HuH-7.5 (cell line): ENCODE results near the gene TNKS1BP1.
"Not testable (repeated sequence)": the region's sequence is repeated elsewhere in the genome, so short reads cannot be mapped to it uniquely, and the experiment has no call there.

Source experiments
- DNase-seq: peaks from one replicate; pipeline ENCODE4 v3.0.0; 2011; ENCODE audit warnings: low spot score

Gene TNKS1BP1

DNA sequence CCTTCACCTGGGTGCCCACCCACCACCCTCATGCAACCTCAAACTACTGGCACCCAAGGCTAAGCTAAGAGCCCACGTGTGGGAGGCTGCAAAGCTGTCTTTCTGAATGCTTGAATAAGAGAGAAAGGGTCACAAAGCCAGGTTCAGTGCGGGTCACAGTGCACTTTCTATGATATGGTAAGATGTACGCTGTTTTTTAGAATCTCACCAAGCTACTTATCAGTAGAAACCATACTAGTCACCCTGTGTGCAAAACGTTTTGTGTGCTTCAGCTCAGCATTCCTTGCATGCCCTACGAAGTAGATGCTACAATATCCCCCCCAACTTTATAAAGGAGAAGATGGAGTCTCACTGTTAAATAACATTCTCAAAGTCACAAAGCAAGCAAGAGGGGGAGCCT is 28.3 kb upstream of the TNKS1BP1 start:
- no peak for DNase-seq

DNA sequence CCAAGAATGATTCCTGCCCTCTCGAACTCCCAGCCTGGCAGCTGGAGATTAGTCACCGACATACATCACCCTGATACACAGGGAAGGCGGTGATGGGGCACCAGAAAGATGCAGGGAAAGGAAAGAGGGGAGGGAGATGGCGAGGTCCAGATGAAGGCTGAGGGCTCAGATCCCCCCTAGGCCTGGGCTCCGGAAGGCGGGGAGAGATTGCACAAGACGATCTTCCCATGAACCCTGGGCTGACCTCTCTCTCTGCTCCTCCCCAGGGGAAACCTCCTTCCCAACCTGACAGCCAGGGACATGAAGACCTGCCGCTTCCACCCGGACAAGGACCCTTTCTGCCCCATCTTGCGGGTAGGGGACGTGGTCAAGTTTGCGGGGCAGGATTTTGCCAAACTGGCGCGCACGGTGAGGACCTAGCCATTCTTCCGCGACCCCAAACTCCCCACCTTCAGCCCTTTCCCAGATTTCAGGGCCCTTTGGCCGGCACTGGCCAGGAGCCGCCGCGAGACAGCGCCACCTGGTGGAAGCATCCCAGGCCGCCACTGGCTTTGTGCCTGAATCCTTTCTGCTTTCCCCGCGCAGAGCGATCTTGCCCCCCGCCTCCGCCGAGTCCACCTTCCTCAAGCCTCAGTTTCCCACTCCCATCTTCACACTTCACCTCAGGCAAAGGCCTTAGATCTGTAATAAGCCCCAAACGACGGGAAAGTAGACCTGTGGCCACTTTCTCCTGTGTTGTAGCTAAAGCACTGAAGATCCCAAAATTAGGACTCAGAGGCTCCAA is 24.9 kb upstream of the TNKS1BP1 start:
- DNase-seq: peak; percentile 64

DNA sequence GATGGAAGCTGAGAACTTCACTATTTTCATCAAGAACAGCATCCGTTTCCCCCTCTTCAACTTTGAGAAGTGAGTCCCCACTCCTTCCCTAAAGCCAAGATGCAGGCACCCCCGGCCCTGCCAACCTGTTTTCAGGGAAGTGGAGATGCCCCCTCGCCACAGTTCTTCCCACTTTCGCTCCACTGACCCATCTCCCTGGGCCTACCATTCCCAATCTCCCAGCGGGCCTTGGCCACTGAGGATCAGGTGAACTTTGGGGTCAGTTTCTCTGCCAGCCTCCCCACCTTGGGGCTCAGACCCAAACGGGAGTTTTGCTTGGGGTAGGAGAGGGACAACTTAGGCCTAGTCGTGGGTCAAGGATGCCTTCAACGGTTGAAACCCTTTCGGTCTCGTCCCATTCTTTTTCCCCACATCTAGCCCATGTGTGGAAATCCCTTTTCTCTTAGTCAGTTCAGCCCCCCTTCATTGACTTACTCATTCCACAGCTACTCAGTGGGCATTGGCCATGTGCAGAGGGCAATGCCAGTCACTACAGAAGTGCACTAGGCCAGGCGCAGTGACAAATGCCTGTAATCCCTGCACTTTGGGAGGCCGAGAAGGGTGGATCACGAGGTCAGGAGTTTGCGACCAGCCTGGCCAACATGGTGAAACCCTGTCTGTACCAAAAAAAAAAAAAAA is 24.0 kb upstream of the TNKS1BP1 start:
- no peak for DNase-seq

DNA sequence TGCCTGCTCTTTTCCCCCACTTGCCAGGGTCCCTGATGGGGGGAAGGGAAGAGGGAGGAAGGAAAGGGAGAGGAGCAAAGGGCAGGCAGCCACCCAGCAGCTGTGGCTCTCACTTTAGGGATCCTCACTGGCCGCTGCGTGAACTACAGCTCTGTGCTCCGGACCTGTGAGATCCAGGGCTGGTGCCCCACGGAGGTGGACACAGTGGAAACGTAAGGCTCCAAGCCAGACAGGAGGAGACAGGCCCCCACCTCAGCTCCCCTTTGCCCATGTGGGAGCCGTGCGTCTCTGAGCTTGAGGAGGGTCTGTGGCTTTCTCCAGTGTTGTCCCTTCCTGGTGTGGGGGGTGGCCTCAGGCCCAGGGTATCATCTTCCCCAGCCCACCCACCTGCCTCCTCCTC is 23.3 kb upstream of the TNKS1BP1 start:
- no peak for DNase-seq

DNA sequence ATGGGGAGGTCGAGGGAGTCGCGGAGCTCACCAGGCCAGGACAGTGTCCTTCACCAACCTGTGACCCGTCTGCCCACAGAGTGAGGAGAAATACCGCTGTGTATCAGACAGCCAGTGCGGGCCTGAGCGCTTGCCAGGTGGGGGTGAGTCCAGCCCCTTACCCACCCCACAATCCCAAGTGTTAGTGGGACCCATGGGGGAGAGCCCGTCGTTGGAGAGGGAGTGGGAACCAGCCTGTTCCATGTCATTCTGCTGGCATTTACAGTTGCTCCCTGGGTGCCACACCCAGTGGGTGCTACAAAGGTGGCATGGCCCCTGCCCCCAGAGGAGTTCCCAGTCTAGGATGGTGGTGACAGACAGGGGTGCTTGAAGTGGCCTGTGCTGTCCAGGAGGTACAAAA is 22.6 kb upstream of the TNKS1BP1 start:
- no peak for DNase-seq

DNA sequence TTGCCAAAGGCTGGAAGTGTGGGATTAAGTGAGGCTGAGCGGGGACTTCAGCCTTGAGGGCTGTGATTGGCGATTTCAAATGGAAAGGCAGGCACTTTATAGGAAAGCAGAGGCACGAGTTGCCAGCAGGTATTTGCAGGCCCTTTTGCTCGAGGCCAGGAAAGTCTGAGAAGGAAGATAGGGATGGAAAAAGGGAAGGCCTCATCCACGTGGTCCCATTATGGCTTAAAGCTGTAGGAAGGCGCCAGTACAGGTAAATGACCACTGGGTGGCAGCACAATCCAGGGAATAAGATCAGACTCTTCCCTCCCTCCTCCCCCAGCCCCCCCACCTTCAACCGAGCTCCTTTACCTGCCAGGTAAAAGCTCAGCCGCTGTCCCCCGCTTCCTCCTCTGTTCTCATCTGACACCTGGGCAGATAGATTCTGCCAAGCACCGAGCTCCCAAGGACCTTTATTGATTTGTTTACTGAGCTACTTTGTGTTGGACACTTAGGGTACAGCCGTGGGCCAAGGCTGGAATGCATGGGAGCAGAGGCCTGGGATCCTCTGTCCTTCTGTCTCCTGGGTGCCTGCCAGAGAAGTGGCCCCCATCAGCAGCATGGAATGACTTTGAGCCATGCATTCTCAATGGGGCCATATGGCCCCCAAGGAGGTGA is 20.9 kb upstream of the TNKS1BP1 start:
- DNase-seq: peak; percentile 70

DNA sequence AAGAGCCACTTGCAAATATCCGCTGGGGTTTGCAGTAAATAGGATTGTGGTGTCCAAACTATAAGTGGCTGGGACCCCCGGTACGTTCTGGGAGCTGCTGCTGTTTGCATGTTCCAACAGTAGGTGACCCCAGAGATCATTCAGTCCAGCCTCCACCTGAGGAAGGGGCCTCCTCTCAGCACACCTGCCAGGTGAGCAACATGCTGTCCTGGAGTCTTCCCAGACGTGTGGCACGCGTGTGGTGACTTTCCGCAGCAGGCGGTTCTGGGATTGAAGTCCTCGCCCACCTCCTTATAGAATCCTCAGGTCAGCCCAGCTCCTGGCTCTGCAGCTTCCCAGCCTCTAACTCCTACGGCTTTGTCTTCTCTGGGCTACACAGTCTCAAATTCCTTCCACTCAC is 20.1 kb upstream of the TNKS1BP1 start:
- no peak for DNase-seq

DNA sequence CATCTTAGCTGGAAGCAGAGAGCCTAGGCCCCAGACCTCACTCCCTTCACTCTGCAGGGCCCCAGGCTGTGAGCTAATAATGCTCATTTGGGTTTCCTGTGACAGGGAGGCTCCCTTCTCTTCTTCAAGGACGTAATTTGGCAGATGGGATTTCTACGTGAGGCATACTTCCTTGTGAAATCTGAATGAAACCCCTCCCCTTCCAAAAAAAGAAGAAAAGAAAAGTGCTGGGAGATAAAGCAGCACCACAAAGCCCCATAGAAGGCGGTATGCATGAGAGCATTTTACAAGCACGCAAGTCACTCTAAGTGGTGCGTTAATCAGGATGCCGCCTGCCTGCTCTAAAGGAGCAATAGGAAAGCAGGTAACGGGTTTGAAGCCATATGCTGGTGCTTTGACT is 19.1 kb upstream of the TNKS1BP1 start:
- DNase-seq: no peak

DNA sequence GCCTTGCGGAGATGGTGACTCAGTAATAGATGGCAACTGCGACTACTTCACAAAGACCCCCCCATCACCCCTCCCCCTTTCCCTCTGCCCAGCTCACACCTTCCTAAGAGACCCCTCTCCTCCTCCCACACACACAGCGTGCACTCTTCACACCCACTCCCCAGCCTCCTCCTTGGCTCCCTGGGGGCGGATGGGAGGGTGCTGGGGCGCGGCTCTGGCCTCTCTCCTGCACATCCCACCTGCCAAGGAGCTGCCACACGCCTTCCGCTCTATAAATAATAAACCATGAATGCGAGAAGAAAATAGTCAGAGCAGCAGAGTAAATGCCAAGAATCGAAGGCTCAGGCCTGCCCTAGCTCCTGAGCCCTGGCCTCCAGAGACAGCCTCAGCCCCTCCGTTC is 17.9 kb upstream of the TNKS1BP1 start:
- DNase-seq: no peak

DNA sequence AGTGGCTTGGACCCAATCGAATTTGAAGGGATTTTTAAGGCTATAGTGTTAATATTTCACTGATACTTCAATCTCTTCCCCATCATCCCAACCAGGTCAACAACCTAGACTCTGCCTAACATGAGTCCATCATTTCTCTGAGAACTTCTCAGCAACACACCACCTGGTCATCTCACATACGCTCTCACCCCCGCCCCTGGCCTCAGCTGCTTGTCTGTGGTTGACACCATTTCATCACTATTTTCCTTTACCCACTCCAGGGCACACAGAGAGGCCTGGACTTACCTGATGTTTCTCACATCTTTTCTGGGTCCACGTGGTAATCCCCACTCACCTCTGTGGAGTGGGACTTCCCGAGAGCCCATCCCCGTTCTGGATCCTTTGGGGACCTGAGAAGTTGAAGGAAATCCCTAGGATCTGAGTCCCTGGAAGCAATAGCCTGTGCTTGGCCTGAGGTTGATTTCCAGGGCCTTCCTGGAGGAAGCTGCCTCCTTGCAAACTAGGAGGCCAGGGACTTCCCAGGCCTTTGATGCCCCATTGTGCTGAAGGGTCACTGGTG is 16.6 kb upstream of the TNKS1BP1 start:
- no peak for DNase-seq

DNA sequence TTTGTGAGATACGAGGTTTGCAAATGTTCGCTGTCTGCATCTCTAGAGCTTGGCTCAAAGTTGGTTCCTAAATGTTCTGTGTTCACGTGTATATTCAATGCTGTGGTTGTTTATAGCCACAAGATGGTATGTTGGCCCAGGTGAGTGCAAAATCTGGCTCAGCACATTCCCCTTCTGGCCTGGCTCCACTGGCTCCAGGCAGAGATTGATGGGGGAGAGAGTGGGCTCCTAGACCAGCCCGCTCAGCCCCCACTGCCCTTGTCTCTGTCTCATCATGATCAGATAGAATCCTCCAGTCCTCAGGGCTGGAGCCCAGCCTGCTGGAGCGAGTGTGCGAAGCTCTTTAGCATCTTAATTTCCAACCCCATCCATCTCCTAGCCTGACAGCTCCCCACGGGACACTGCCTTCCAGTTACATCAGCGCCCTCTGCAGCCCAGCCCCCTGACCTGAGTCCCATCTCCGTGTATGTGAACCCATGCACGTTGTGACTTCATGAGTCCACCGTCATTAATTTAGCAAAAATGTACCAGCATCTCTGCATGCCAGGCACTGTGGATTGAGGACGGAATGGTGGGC is 15.4 kb upstream of the TNKS1BP1 start:
- DNase-seq: peak; percentile 36

DNA sequence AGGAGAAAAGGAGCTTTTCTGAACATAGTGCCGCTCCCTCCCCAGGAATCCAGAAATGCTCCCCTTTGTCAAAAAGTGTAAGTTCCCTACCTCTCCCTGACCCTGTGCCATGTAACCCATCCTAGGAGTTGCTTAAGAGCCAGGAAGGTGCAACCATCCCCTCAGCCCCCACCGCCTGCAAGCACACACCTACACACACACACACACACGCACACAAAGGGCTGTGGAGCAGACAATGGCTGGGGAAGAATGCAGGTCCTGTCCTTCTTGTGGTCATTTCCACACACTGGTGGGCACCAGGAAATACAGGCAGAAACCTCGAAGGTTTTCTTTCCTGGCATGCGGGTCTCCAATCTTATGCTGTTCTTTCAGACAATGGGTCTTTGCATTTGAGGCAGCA is 14.6 kb upstream of the TNKS1BP1 start:
- no peak for DNase-seq

DNA sequence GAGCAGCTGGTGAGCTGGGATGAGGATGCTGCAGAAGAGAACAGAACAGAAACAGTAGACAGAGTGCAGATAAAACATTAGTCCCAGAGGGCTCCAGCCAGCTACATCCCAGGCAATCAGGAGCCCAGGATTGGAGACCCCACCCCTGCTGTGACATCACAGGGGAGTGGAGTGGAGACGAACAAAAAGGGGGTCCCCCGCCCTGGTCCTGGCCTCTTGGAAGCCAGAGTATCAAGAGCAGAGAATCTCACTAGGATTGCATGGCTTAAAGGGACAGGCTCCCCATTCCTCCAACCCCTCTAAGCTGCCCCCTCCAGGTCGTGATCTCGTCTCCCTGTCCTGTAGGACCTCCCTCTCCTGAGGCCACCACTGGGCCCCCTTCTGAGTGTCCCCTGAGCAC is 13.4 kb upstream of the TNKS1BP1 start, which contains the start of gene P2RX3:
TSS of gene P2RX3 (plus strand) at position 211 of the 400 bp plus-strand sequence. CDS start 199 bp downstream, outside the sequence.
- no peak for DNase-seq

DNA sequence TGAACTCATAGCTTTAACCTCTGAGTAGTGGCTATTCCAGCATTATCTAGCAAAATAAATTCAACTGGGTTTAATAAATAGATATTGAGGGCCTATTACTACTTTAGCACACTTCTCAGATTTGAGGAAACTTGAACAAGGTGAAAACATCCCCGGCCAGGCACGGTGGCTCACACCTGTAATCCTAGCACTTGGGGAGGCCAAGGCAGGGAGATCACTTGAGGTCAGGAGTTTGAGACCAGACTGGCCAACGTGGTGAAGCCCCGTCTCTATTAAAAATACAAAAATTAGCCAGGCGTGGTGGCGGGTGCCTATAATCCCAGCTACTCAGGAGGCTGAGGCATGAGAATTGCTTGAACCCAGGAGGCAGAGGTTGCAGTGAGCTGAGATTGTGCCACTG is 12.1 kb upstream of the TNKS1BP1 start:
- DNase-seq: not testable (repeated sequence)

DNA sequence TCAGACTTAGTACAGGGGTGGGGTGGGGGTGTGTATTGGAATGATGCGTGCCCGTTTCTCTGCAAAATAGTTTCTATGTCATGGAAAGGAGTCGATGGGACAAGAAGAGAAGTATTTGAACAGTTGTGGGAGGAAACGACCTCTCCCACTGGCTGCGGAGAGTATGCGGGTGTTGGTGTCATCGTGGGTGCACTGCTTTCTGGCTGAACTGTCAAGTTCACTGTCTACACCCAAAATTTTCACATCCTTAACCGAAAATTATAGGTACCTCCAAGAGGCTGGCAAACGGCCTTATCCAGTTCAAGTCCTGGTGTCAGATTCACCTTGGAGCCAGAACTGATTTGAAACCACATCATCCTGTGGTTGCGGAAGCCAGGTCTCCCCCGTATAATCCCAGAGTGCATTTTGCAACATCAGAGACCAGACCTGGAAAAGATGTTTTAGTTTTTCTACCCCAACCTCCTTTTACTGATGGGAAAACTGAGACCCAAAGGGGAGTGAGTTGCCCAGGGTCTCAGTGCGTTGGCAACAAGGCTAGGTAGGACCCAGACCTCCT is 11.4 kb upstream of the TNKS1BP1 start:
- no peak for DNase-seq

DNA sequence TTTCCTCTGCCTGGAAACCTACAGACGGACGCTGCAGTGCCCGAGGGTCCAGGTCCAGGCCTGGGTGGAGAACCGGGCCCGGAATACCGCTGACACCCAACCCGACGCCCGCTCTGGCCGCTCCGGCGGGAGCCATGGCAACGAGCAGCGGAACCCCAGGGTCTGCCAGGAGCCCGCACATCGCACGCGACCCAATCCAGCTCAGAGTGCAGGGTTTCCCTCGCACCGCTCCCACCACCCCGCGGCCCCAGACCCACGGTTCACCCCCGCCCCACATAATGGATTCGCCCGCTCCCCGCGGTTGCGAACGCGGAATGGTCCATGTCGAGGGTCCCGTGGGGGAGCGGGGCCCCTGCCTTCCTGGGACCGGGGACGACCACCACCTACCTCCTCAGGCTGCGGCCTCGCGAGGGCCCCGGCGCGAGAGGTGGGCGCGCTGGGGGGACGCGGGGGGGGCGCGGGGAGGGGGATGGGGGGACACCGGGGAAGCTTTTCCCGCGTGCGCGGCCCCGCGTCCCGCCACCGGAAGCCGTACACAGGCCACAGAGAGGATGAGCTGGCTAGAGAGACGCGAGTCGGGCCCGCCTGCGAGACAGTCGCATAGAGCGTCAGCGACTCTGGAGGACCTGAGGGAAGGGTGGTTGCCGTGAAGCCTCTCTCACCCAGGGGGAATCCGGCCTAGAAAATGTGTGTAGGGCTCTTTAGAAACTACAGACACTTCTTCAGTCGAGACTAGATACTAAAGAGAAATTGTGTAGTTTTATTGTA is 10.8 kb upstream of the TNKS1BP1 start, which contains the start of gene SSRP1:
TSS of gene SSRP1 (minus strand) at position 550 of the 768 bp plus-strand sequence. CDS start 771 bp downstream, outside the sequence.
- DNase-seq: peak; percentile 80

DNA sequence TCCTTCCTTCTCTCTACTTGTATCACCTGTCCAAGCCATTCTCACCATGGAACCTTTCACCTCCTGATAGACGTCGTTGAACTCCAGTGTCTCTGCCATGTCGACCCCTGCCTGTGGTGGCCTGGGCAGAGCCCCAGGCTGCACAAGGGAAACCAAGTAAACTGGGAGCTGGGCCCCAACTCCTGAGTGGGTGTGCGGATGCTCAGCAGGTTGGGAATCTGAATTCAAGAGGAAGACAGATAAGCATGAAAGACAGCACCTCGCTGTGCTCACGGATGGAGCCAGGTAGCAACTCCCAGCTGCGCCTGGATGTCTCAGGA is 10.2 kb upstream of the TNKS1BP1 start:
- no peak for DNase-seq

DNA sequence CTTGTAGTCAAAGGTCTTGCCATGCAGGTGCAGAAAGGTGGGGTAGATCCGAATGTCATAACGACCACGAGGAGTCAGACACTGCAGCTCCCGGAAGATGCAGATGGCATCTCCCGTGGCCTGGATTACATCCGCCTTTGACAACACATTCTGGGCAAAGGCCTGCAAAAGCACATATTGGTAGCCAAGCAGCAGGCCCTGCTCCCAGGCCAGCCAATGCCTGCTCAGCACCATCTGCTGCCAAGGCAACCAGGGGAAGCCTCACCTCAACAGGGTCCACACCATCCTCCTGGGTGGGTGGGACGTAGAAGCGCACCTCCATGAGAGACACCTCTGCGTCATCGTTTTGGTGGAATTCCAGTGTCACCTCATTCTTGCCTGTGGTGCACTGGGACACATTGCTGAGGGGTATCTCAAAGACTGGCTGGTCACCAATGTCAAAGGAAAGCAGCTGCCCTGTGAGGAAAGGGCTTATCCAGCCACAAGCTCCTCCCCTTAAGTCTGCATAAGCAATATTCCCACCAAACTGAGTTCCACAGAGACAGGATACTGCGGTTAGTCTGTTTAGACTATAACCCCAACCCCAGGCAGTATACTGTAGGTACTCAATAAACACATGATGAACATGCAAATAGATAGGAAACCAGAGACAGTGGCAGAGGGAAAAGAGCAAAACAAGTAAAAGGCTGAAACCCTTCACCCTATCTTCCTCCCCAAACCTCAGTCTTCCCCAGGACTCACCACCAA is 8.1 kb upstream of the TNKS1BP1 start:
- DNase-seq: no peak

DNA sequence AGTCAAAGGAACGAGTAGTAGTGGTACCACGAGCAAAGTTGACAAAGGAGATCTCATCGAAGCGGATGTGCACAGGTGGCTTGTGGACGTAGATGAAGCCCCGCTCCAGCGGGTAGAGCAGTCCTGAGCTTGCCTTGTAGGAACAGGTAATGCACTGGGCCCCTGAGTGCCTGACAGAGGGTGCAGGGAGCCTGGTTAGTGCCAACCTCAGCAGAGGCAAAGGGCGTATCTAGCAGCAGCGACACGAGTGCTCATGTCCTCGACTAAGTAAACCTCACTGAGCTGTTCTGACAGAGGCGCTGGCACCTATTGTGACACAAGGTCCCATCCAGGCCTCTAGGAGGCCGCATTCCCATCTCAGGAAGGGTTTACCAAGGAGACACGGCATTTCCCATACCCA is 7.0 kb upstream of the TNKS1BP1 start:
- DNase-seq: no peak

DNA sequence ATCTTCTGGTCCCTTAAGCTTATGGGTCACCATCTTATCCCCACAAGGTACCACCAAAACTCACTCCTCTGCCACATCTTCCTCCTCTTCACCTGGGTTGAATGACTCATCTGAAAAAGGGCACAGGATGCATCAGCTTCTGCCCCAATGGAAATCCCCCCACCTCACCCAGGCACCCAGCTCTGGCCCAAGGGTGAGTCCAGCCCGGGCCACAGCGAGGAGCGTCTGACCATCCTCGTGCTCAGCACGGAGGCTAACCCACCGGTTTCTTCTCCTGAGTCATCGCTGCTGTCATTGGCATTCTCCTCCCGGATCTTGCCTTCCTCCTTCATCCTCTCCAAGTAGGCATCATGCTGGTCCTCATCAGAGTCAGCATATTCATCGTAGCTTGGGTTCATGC is 5.3 kb upstream of the TNKS1BP1 start:
- no peak for DNase-seq

DNA sequence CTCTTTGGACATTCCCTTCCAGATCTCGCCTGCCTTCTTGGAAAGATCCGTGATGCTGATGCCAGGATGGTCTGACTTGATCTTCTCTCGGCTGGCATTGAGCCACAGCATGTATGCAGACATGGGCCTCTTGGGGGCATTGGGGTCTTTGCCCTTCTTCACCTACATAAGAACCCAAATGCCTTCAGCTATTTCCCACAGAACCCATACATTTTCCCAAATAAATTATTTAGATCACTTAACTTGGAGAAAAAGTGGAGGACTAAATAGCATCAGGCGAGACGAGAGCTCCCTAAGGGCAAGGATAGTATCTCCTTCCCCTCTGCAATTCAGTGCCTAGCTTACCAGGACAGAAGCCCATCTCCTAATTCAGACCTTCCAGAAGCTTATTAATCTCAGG is 3.0 kb upstream of the TNKS1BP1 start:
- no peak for DNase-seq
